GM23338 (cell line): ENCODE data around the gene PIANP.

ENCODE experiments used
- CREB1 ChIP-seq: fragments of 250-450 bp; sonication (Bioruptor Pico); IDR thresholded peaks from 2 replicates; pipeline ENCODE4 v1.5.0; 2020; ENCODE audit warnings: low read depth, mild to moderate bottlenecking, moderate library complexity
- CTCF ChIP-seq, 2 experiments: fragments of 200-600 bp in 1 of 2; sonication (generic) in 1 of 2; conservative IDR thresholded peaks; 2 replicates each; pipeline versions ENCODE4 v1.5.1 to v1.6.1; 2016 to 2017; ENCODE audit warnings: antibody characterized with exemption in 2 of 2, low read depth in 2 of 2, mild to moderate bottlenecking in 2 of 2, moderate library complexity in 1 of 2
- EZH2phosphoT487 ChIP-seq: fragments of 200-600 bp; sonication (generic); IDR thresholded peaks from one replicate; pipeline ENCODE4 v1.8.1; 2018; ENCODE audit warnings: antibody characterized with exemption; ENCODE audit not compliant: unreplicated experiment
- REST ChIP-seq: IDR thresholded peaks from one replicate; pipeline ENCODE4 v1.6.1; 2018; ENCODE audit warnings: antibody characterized with exemption; ENCODE audit not compliant: unreplicated experiment

- TF ChIP-seq EZH2phosphoT487 = no peak
- peak; percentile 71 to 72 for TF ChIP-seq CTCF (conservative IDR thresholded peaks at IDR 0.05; ENCODE audit: low read depth in 2 of 2)
- TF ChIP-seq CREB1 = no peak
- TF ChIP-seq REST = no peak
Measured at GRCh38 chr12:6735448-6736191, 35.0 kb upstream of the PIANP start.
